Keratinocyte (primary cell): ENCODE data around the gene DHFR. TPM values are rescaled to one million over a fixed set of nuclear protein-coding genes. Genes with fewer than 3 reads are reported as not detected.

Source experiments
- DNase-seq: peaks from one replicate; pipeline ENCODE4 v3.0.0-alpha.2; 2011; ENCODE audit warnings: low read depth, missing footprints, low spot score
- FAIRE-seq: peaks from 2 replicates; lab custom pipeline; 2011; peaks lifted over from hg19 to GRCh38; lab: Jason Lieb, UNC
- H2AFZ ChIP-seq: 2 replicates; pipeline ENCODE4 v1.6.0; 2012; ENCODE audit warnings: low read length, control low read depth, inconsistent platforms; ENCODE audit not compliant: control insufficient read depth
- H3K27ac ChIP-seq: 2 replicates; pipeline ENCODE4 v1.5.1; 2011; ENCODE audit warnings: low read length; ENCODE audit not compliant: control insufficient read depth, insufficient read depth
- H3K27me3 ChIP-seq: 3 replicates; pipeline ENCODE4 v1.6.0; 2011; ENCODE audit warnings: low read length; ENCODE audit not compliant: control insufficient read depth, insufficient read depth; ENCODE audit errors: extremely low read depth
- H3K36me3 ChIP-seq, 2 experiments: 2 replicates in 1 of 2; 3 replicates in 1 of 2; pipeline ENCODE4 v1.5.1; 2011; ENCODE audit warnings: low read length in 2 of 2, mild to moderate bottlenecking in 1 of 2; ENCODE audit not compliant: control insufficient read depth in 2 of 2, insufficient read depth in 2 of 2; ENCODE audit errors: extremely low read depth in 1 of 2
- H3K4me1 ChIP-seq: 3 replicates; pipeline ENCODE4 v1.5.1; 2011; ENCODE audit warnings: low read length; ENCODE audit not compliant: control insufficient read depth, insufficient read depth; ENCODE audit errors: extremely low read depth
- H3K4me2 ChIP-seq: 3 replicates; pipeline ENCODE4 v1.6.0; 2011; ENCODE audit warnings: low read depth, low read length; ENCODE audit not compliant: control insufficient read depth, insufficient read depth; ENCODE audit errors: extremely low read depth
- H3K4me3 ChIP-seq, 3 experiments: fragments of 200-600 bp in 1 of 3; sonication (generic) in 1 of 3; 2 replicates in 2 of 3; 3 replicates in 1 of 3; pipeline ENCODE4 v1.5.1; 2011 to 2016; ENCODE audit warnings: low read length in 3 of 3, mild to moderate bottlenecking in 3 of 3, control low read depth in 2 of 3, inconsistent platforms in 1 of 3, low read depth in 1 of 3, mixed read lengths in 1 of 3, mixed run types in 1 of 3, moderate library complexity in 1 of 3; ENCODE audit not compliant: control insufficient read depth in 2 of 3, insufficient read depth in 2 of 3; ENCODE audit errors: extremely low read depth in 1 of 3
- H3K79me2 ChIP-seq: 2 replicates; pipeline ENCODE4 v1.6.0; 2012; ENCODE audit warnings: low read length; ENCODE audit not compliant: control insufficient read depth, insufficient read depth
- H3K9ac ChIP-seq: 3 replicates; pipeline ENCODE4 v1.6.0; 2011; ENCODE audit warnings: low read length; ENCODE audit not compliant: control insufficient read depth, insufficient read depth; ENCODE audit errors: extremely low read depth
- H3K9me1 ChIP-seq: 3 replicates; pipeline ENCODE4 v1.6.0; 2011; ENCODE audit warnings: low read length; ENCODE audit not compliant: control insufficient read depth, insufficient read depth; ENCODE audit errors: extremely low read depth
- H3K9me3 ChIP-seq: 2 replicates; pipeline ENCODE4 v1.5.1; 2012; ENCODE audit warnings: low read depth, low read length; ENCODE audit not compliant: control insufficient read depth
- H4K20me1 ChIP-seq: 3 replicates; pipeline ENCODE4 v1.6.0; 2011; ENCODE audit warnings: low read length; ENCODE audit not compliant: control insufficient read depth, insufficient read depth; ENCODE audit errors: extremely low read depth
- EZH2 ChIP-seq: IDR thresholded peaks from one replicate; pipeline ENCODE4 v1.6.1; 2012; ENCODE audit warnings: inconsistent platforms, mild to moderate bottlenecking, low read length, moderate library complexity
- dilution Hi-C: fragments of 300-500 bp; cut with MboI; formaldehyde crosslinking; loops from one replicate; pipeline ENCODE4 v1.7.0; 2020; ENCODE audit warnings: low sequenced_read_pairs; ENCODE audit not compliant: extremely low pct_ligation_motif_present
- polyA plus RNA-seq, 5 experiments: library from polyadenylated mRNA; depleted of rRNA in 3 of 5; stranded (reverse) in 3 of 5; stranded (forward) in 1 of 5; unstranded in 1 of 5; fragments of >200 nt; gene quantifications; 1 replicate in 1 of 5; 2 replicates in 3 of 5; 3 replicates in 1 of 5; pipeline versions ENCODE4 v1.2.1 to v1.2.3, GENCODE V29; 2011 to 2012; ENCODE audit warnings: missing spikeins in 2 of 5, low read depth in 1 of 5, low replicate concordance in 1 of 5
- TF ChIP-seq, protein P1 (sequence below), 3 experiments: IDR thresholded peaks in 1 of 3; conservative IDR thresholded peaks in 1 of 3; optimal IDR thresholded peaks in 1 of 3; 2 replicates in 2 of 3; 3 replicates in 1 of 3; pipeline versions ENCODE3 to v1.5.1; 2011; ENCODE audit warnings: low read length in 3 of 3, mild to moderate bottlenecking in 3 of 3, moderate library complexity in 2 of 3, control low read depth in 1 of 3, inconsistent platforms in 1 of 3; ENCODE audit not compliant: insufficient read depth in 2 of 3; ENCODE audit errors: extremely low read depth in 1 of 3

Gene DHFR
- polyA plus RNA-seq, 1 donor (not counting 4 experiments of a cell fraction or from before 2014, with no cell fraction given): 19.7 TPM

DNA sequence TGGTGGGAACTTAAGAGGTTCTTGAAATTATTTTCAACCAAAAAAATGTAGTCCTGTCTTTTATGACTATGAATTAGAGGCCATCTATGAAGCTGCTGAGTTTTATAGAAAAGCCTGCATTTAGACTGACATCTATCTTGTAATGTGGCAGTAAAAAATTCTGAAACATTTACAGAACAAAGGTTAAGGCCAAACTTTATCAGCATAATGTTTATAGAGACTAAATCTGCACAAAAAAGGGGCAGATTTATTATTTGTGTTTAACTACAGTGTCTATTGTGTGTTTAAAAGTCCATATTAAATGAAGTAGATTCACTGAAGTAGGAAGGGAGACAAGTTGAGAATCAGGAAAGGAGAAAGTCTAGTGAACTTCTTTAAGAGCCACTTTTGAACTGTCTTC lies 47.4 kb downstream of the DHFR start:
- dilution Hi-C loops: no loop called here
- TF ChIP-seq, protein P1, sequence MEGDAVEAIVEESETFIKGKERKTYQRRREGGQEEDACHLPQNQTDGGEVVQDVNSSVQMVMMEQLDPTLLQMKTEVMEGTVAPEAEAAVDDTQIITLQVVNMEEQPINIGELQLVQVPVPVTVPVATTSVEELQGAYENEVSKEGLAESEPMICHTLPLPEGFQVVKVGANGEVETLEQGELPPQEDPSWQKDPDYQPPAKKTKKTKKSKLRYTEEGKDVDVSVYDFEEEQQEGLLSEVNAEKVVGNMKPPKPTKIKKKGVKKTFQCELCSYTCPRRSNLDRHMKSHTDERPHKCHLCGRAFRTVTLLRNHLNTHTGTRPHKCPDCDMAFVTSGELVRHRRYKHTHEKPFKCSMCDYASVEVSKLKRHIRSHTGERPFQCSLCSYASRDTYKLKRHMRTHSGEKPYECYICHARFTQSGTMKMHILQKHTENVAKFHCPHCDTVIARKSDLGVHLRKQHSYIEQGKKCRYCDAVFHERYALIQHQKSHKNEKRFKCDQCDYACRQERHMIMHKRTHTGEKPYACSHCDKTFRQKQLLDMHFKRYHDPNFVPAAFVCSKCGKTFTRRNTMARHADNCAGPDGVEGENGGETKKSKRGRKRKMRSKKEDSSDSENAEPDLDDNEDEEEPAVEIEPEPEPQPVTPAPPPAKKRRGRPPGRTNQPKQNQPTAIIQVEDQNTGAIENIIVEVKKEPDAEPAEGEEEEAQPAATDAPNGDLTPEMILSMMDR (optimal IDR thresholded peaks at IDR 0.05 in 1 of 3, IDR thresholded peaks at IDR 0.05 in 1 of 3, conservative IDR thresholded peaks at IDR 0.05 in 1 of 3; ENCODE audit: extremely low read depth in 1 of 3, insufficient read depth in 2 of 3, low read length in 3 of 3): no peak
- TF ChIP-seq EZH2: no peak

GRCh38 chr5:80600943-80601693 lies 53.7 kb downstream of the DHFR start:
- TF ChIP-seq, protein P1 (optimal IDR thresholded peaks at IDR 0.05 in 1 of 3, IDR thresholded peaks at IDR 0.05 in 1 of 3, conservative IDR thresholded peaks at IDR 0.05 in 1 of 3; ENCODE audit: extremely low read depth in 1 of 3, insufficient read depth in 2 of 3, low read length in 3 of 3): no peak
- TF ChIP-seq EZH2: no peak
- H3K4me1 ChIP-seq: no peaks in the 10 kb centered on the region
- DNase-seq (no peak), FAIRE-seq (no peak)
- no peaks in the 10 kb centered on the region for H4K20me1 ChIP-seq
- H3K9ac ChIP-seq: no peak overlapping the region
- no peaks in the 10 kb centered on the region for H3K79me2 ChIP-seq
- no peaks in the 10 kb centered on the region for H3K27me3 ChIP-seq
- H3K9me3 ChIP-seq: no peaks in the 10 kb centered on the region
- H3K4me2 ChIP-seq: no peak overlapping the region
- no peak overlapping the region for H3K4me3 ChIP-seq
- H3K36me3 ChIP-seq: no peaks in the 10 kb centered on the region
- no peaks in the 10 kb centered on the region for H3K9me1 ChIP-seq
- dilution Hi-C loops: no loop called here
- no peak overlapping the region for H2AFZ ChIP-seq
- H3K27ac ChIP-seq: no peak overlapping the region

More for the DNA sequence above, 47.4 kb downstream of the DHFR start:
- Histone ChIP-seq H3K27me3 (no peaks in the 10 kb centered on the region), H3K4me1 (no peaks in the 10 kb centered on the region), H2AFZ (no peak overlapping the region), H3K79me2 (no peaks in the 10 kb centered on the region), H3K4me3 (no peak overlapping the region), H4K20me1 (no peaks in the 10 kb centered on the region), H3K9ac (no peak overlapping the region), H3K9me3 (no peaks in the 10 kb centered on the region), H3K9me1 (no peaks in the 10 kb centered on the region), H3K4me2 (no peak overlapping the region), H3K36me3 (no peaks in the 10 kb centered on the region), H3K27ac (no peak overlapping the region)
- no peak for FAIRE-seq
- no peak for DNase-seq
